GM21786 (cell line): ENCODE data around the gene SETSIP.
"Not testable (repeated sequence)": the region's sequence is repeated elsewhere in the genome, so short reads cannot be mapped to it uniquely, and the experiment has no call there.

Source experiments
- ATAC-seq: cut with Tn5 transposase; IDR thresholded peaks from one replicate; pipeline ENCODE4 v1.9.1; 2021; ENCODE audit not compliant: unreplicated experiment

Gene SETSIP

DNA sequence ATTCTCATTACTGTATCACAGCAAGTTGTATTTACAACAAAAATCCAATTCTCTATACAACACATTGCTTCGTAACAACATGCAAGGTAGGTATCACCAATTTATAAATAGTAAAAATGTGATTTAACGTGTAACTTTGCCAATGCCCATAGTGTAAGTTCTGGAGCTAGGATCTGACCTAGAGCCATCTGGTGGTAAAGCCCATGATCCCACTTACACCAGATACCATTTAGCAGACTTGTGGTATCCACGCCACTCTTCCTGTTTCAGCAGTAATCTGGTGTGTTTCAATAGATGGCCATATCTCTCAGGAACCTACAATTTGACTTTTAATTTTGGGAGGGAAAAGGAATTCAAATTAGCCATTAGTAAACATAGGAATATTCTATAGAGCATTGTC, 10.2 kb downstream of the SETSIP start:
- no peak for ATAC-seq

DNA sequence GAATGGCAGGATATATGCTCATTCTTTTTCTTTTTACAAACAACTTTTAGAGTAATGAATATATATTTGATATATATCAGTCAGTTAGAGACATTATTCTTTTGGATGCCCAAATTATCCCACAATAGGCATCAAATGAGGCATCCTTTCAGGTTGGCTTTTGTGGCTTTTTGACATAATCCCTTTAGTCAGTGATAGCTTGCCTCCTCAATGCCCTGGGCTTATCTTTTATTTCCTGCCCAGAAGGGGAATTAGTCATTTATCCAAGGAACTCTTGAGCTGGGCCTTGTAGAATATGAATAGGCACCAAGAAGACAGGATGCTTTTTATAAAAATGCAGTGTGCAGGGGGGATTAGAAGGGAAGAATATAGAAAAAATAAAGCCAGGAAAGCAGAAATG, 23.3 kb downstream of the SETSIP start:
- no peak for ATAC-seq

DNA sequence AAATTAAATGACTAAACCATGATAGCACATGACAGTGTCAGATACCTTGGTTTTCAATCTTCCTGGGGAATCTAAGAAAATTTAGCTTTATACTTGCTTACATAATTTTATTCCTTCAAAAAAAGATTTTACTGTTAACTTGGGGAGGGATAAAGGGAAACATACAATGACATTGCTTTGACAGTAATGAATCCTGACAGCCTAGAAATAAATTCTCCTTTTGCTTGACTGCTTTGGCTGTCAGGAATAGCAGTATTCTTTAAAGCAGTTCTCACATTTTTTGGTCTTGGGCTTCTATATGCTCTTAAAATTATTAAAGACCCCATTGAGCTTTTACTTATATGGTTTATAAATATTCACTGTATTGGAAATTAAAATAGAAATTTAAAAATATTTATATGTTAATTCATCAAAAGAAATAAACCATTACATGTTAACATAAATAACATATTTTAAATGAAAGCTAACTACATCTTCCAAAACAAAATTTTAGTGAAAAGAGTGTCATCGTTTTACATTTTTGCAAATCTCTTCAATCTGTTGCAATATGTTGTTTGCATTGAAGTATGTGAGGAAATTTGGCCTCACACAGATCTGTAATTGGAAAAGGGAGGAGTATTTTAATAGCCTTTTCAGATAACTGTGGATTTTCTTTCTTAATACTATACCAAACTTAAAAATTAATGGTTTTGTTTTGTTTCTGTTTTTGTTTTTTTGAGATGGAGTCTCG, 29.3 kb downstream of the SETSIP start:
- no peak for ATAC-seq

DNA sequence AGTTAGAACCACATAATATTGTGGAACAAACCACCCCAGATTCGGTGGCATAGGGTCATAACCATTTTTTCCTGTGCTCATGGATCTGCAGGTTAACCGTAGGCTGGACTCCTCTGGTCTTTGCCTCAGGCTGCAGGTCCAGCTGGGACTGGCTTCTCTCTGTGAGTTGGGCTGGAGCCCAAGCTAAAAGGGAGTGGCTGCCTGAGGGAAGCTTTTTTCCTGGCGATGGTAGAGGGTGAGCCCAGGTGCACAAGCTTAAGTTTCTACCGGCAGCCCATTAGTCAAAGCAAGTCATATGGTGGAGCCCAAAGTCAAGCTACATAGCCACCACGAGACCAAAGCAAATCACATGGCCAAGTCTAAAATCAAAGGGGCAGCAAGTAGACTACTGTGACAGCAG, 31.6 kb downstream of the SETSIP start:
- no peak for ATAC-seq

DNA sequence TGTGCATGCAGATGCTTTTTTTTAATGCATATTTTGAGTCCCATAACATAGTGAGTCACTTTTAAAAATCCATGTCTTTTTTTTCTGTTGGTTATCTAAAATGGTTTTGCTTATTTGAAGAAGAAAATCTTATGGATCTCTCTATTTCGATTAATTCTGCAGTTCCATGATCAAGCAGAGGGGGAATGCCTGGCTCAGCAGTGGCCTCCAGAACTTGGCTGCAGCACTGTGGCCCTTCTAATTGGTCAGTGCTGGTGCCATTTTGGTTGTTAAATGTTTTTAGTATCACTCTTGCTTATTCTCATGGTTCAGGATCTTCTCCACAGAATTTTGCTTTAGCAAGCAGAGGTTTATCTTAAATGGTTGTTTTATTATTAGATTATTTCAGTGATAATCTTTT, 34.2 kb downstream of the SETSIP start:
- ATAC-seq, result no peak

DNA sequence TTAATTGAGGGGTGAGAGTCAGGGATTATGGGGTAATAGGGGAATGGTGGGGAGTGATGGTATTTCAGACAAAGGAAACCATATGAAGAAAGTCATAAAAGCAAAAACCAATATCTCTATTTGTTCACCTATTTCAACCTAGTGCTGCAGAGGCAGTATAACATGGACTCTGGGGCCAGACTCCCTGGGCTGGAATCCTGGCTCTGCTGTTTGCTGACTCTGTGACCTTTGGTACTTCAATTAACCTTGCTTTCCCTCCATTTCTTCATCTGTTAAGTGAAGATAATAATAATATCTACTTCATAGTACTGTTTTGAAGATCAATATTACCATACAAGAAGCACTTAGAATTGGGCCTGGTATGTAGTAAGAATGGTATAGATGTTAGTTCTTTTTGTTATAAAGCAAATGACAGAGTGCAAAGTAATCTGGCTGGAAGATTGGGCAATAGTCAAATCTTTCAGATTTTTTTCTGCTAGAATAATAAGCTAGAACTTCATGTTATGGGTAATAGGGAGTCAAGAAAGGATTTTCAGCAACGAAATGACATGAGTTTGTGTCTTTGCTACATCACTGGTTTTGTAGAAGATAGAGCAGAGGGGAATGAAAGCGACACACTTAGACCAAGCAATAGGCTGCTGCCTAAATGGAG, 36.4 kb downstream of the SETSIP start:
- no peak for ATAC-seq

DNA sequence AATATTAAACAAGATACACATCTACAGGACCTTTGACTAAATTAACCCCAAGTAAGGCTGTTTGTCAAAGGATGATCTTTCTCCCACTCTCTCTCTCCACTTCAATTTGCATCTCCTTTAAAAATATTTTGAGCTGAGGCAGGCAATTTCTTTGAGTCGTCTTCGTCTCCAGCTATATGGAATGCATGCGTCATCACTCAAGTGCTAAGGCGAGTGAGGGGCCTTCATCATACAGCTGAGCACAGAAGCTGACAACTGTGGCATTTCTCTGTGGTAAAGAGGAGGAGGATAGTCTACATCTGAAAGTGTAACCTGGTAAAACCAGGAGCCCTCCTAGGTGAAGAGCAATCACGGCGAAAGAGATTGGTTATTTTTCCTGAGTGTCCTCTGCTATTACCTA, 37.8 kb downstream of the SETSIP start:
- no peak for ATAC-seq

DNA sequence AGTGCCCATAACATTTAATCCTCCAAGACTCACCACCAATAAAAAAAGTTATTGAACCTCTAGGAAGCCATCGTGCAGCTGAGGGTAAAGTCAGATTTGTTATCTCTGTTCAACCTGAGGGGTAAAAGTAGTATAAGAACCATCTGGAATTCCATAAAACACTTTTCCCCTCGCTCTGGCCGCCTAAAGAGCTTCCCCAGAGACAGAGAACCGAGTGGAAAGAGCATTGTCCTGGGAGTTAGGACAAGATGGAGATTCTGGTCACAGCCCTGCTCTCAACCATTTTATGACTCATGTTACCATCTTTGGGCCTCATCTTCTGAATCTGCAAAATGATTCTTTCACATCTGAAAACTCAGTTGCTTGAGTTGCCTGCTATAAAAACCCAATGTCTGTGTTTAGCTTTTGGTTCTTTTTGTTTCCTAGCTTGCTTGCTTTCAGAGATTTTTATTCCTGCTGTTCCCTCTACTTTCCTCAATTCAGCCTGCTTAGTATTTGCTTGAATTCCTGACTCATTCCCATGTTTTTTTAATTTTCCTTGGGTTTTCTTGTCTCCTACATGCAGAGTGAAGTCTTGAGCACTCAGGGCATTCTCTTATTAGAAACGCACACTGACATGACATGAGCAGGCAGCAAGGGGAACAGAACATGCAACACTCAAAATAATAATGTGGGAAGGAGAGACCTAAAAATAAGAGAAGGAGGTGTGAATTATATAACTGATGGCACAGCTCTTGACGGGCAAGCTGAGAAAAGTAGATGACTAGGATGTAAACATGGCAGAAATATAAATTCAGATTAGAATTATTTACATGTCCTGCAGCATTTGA, 43.7 kb downstream of the SETSIP start:
- no peak for ATAC-seq

DNA sequence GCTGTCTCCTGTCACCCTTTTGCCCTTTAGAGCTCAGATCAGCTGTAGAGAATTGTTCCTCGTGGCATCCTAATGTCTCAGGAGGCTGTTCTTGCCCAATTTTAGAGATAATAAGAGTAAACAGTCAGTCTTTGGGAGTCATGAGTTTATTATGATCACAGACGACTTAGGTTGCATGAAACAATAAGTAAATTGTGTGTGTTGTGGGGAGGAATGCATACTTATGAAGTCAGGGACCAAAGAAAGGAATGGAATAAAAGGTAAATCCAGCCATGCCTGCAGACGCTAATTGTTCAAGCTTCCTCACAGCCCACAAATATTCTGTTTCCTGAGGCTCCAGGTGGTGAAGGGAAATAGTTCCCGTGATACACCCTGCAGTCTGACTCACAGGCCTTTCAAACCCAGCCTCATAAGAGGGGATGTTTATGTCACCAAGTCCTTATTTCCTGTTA, 44.5 kb downstream of the SETSIP start:
- no peak for ATAC-seq

DNA sequence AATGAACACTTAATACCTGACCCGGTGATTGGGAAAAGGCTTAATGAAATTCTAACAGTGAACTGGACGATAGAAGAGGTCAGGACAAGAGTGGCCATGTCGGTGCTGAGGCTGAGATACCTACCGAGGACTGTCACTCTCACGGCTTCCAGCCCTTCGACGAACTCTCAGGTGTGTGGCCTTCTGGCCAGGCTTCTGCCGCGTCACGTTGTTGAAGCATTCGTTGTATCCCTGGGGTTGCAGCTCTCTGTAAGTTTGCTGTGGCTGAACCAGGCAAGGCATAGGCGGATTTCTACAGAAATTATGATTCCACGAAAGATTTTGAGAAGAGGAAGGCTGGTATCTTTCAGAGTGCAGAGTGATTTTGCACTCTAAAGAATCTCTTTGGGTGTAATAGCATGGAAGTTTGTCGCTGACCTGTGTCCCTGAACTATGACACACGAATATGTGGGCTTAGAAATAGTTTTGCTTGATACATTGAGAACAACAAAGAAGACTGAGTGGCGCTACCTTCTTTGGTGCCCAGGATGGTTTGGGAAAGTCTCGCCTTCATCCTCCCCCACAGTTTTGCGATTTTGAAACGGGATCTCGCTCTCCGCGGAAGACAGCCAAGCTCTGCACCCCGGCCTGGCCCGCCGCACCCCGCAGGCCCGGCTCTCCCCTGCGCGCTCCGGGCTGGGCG, 45.8 kb downstream of the SETSIP start:
- ATAC-seq, result no peak

DNA sequence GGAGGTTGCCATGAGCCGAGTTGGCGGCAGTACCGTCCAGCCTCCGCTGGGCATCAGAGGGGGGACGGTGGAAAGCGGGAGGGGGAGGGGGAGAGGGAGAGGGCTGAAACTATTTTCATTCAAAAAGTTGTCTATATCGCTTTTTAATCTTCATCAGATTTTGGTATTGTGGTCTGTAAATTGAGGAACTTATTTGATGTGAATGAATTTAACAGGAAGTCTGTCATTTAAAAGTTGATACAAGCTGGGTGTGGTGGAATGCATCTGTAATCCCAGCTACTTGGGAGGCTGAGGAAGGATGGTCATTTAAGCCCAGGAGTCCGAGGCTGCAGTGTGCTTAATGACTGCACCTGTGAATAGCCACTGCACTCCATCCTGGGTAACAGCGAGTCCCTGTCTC, 48.4 kb downstream of the SETSIP start:
- no peak for ATAC-seq

DNA sequence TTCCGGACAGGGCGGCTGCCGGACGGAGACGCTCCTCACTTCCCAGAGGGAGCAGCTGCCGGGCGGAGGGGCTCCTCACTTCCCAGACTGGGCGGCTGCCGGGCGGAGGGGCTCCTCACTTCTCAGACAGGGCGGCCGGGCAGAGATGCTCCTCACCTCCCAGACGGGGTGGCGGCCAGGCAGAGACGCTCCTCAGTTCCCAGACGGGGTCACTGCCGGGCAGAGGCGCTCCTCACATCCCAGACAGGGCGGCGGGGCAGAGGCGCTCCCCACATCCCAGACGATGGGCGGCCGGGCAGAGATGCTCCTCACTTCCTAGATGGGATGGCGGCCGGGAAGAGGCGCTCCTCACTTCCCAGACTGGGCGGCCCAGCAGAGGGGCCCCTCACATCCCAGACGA, 49.2 kb downstream of the SETSIP start:
- ATAC-seq, result not testable (repeated sequence)
